NK-92 treated with Interleukin-12 subunit alpha and Interleukin-12 subunit beta, amount 100 ng/mL, for 24 hours (cell line): Measurements from ENCODE around the gene OR52E2.

Source experiments
- DNase-seq: peaks from one replicate; lab custom pipeline; 2025; lab: John Stamatoyannopoulos, UW

The OR52E2 gene

GRCh38 chr11:5011254-5011653, 48.2 kb downstream of the OR52E2 start:
- no peak for DNase-seq
